HEK293T (cell line): ENCODE data around the gene CIDEA.
"Not testable (repeated sequence)": the region's sequence is repeated elsewhere in the genome, so short reads cannot be mapped to it uniquely, and the experiment has no call there.

Experiments
- BHLHE40 ChIP-seq: fragments of 450-650 bp; IDR thresholded peaks from 2 replicates; pipeline ENCODE4 v1.6.1; 2016; ENCODE audit warnings: mild to moderate bottlenecking, moderate library complexity, borderline replicate concordance
- CTBP1 ChIP-seq: fragments of 450-650 bp; IDR thresholded peaks from 2 replicates; pipeline ENCODE4 v1.6.1; 2016; ENCODE audit warnings: borderline replicate concordance
- LEF1 ChIP-seq: fragments of 450-650 bp; IDR thresholded peaks from 2 replicates; pipeline ENCODE4 v1.6.1; 2017; ENCODE audit warnings: mild to moderate bottlenecking, borderline replicate concordance
- TARDBP ChIP-seq: fragments of 450-650 bp; IDR thresholded peaks from 2 replicates; pipeline ENCODE4 v1.6.1; 2016

DNA sequence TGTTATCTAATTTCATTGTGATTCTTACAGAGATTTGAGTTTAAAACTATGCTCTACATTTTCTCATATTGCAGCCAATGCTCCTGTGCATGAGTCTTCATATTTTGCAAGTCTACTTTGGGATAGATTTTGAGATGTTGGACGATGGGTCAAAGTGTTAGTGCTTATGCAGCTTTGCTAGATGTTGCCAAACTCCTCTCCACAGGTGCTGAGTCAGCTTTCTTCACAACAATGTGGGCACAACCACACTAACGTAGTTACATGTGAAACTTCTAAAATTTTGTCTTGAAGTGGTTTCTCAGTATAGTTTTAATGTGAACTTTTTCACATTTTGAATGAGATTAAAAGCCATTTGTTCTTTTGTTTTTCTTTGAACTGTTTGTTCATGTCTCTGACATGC is 32.1 kb upstream of the CIDEA start:
- TF ChIP-seq TARDBP, LEF1, BHLHE40, CTBP1: not testable (repeated sequence)
